ENCODE results near the gene TMEM184B. TPM values are rescaled to one million over a fixed set of nuclear protein-coding genes. Genes with fewer than 3 reads are reported as not detected.

TMEM184B gene
- total and polyA plus RNA-seq, 2 donors from 2014 or later: 22.9 to 54.1 TPM

GRCh38 chr22:38266120-38266519, 6.7 kb downstream of the TMEM184B start:
- TF ChIP-seq CTCF (IDR thresholded peaks at IDR 0.05; ENCODE audit: borderline replicate concordance, extremely low read depth, insufficient read depth): no peak
- DNase-seq: no peak
- Histone ChIP-seq H3K9me3 (ENCODE audit: control insufficient read depth in 2 of 3, insufficient read depth in 1 of 3, low read length in 3 of 3) (no peaks in the 10 kb centered on the region), H3K36me3 (ENCODE audit: control insufficient read depth in 2 of 3, insufficient read depth in 3 of 3, low read length in 3 of 3) (no peaks in the 10 kb centered on the region), H3K27me3 (ENCODE audit: control insufficient read depth, insufficient read depth, low read length) (no peaks in the 10 kb centered on the region), H3K4me3 (ENCODE audit: low read length in 3 of 3) (no peak overlapping the region), H3K9ac (ENCODE audit: low read length in 3 of 3) (no peak overlapping the region), H3K27ac (ENCODE audit: low read depth in 2 of 2, low read length in 2 of 2) (peak overlapping the region; percentile 44 to 47), H3K4me1 (ENCODE audit: control insufficient read depth in 2 of 3, insufficient read depth in 2 of 3, low read depth in 1 of 3, low read length in 3 of 3) (peaks cover 0 to 22% (median 21%) of the 10 kb centered on the region in 3 donors)
- intact Hi-C loops (cut with DNase I): no loop called here
- no peak for FAIRE-seq

- FAIRE-seq: no peak
- Histone ChIP-seq H3K27me3 (ENCODE audit: control insufficient read depth, insufficient read depth, low read length) (no peaks in the 10 kb centered on the region), H3K4me3 (ENCODE audit: low read length in 3 of 3) (no peak overlapping the region), H3K9me3 (ENCODE audit: control insufficient read depth in 2 of 3, insufficient read depth in 1 of 3, low read length in 3 of 3) (no peaks in the 10 kb centered on the region), H3K27ac (ENCODE audit: low read depth in 2 of 2, low read length in 2 of 2) (no peak overlapping the region), H3K9ac (ENCODE audit: low read length in 3 of 3) (no peak overlapping the region), H3K36me3 (ENCODE audit: control insufficient read depth in 2 of 3, insufficient read depth in 3 of 3, low read length in 3 of 3) (no peaks in the 10 kb centered on the region), H3K4me1 (ENCODE audit: control insufficient read depth in 2 of 3, insufficient read depth in 2 of 3, low read depth in 1 of 3, low read length in 3 of 3) (peaks cover 0 to 20% (median 16%) of the 10 kb centered on the region in 3 donors)
- TF ChIP-seq CTCF (IDR thresholded peaks at IDR 0.05; ENCODE audit: borderline replicate concordance, extremely low read depth, insufficient read depth): no peak
- intact Hi-C loops (cut with DNase I): no loop called here
- DNase-seq: no peak
Measured at GRCh38 chr22:38264322-38264843, 8.4 kb downstream of the TMEM184B start.

- no peaks in the 10 kb centered on the region for H3K36me3 ChIP-seq (ENCODE audit: control insufficient read depth in 2 of 3, insufficient read depth in 3 of 3, low read length in 3 of 3)
- H3K9me3 ChIP-seq (ENCODE audit: control insufficient read depth in 2 of 3, insufficient read depth in 1 of 3, low read length in 3 of 3): no peaks in the 10 kb centered on the region
- H3K27me3 ChIP-seq (ENCODE audit: control insufficient read depth, insufficient read depth, low read length): no peaks in the 10 kb centered on the region
- intact Hi-C loops (cut with DNase I): no loop called here
- peak overlapping the region in 1 of 3 donors; percentile 66 for H3K9ac ChIP-seq (ENCODE audit: low read length in 3 of 3)
- H3K27ac ChIP-seq (ENCODE audit: low read depth in 2 of 2, low read length in 2 of 2): peak overlapping the region; percentile 9 to 42
- H3K4me1 ChIP-seq (ENCODE audit: control insufficient read depth in 2 of 3, insufficient read depth in 2 of 3, low read depth in 1 of 3, low read length in 3 of 3): peaks cover 3 to 25% (median 16%) of the 10 kb centered on the region in 3 donors
- DNase-seq: no peak
- no peak overlapping the region for H3K4me3 ChIP-seq (ENCODE audit: low read length in 3 of 3)
- peak; percentile 47 for TF ChIP-seq CTCF (IDR thresholded peaks at IDR 0.05; ENCODE audit: borderline replicate concordance, extremely low read depth, insufficient read depth)
- FAIRE-seq: no peak
Measured at GRCh38 chr22:38262051-38262795, 10.6 kb downstream of the TMEM184B start.
